ENCODE results near the gene BPTF.

GRCh38 chr17:67810464-67810863, 14.8 kb upstream of the BPTF start:
- TF ChIP-seq CTCF (IDR thresholded peaks at IDR 0.05; ENCODE audit: borderline replicate concordance, extremely low read depth, low read length, poor library complexity, severe bottlenecking) (no peak), EZH2 (IDR thresholded peaks at IDR 0.05; ENCODE audit: borderline replicate concordance, low read depth, low read length, severe bottlenecking) (no peak)
